ENCODE data around the gene MAP4K5.

- no peak for TF ChIP-seq POLR2AphosphoS5 (IDR thresholded peaks at IDR 0.05; ENCODE audit: low read depth, low read length)
- TF ChIP-seq TAF1 (IDR thresholded peaks at IDR 0.05; ENCODE audit: low read depth, low read length): no peak
- no peak for TF ChIP-seq POLR2A (IDR thresholded peaks at IDR 0.05; ENCODE audit: low read depth, low read length)
- TF ChIP-seq SPI1 (IDR thresholded peaks at IDR 0.05; ENCODE audit: low read depth, low read length): no peak
- TF ChIP-seq POU2F2 (IDR thresholded peaks at IDR 0.05; ENCODE audit: low read depth, low read length): peak; percentile 46; the same call in 1 of the 2 replicates
Measured at GRCh38 chr14:50532502-50533240, at the start of gene MAP4K5.
